IMR-90 (cell line): ENCODE results near the gene STXBP4. TPM values are rescaled to one million over a fixed set of nuclear protein-coding genes. Genes with fewer than 3 reads are reported as not detected.

Source experiments
- ATAC-seq: fragments of 200-7000 bp; cut with Tn5 transposase; 2 replicates; pipeline ENCODE4 v1.9.1; 2020; ENCODE audit warnings: low read depth, mild to moderate bottlenecking, moderate library complexity
- BruUV-seq: library from RNA; stranded (reverse); fragments of 400-500 nt; replicated peaks from 2 replicates; lab custom pipeline; 2021; lab: Mats Ljungman, UMichigan
- CTCF ChIA-PET: fragments of 300-600 bp; formaldehyde crosslinking; extraction: SDS; loops from one replicate; lab custom pipeline; 2021; ENCODE audit warnings: antibody characterized with exemption; lab: Yijun Ruan, JAX
- POLR2A ChIA-PET: fragments of 300-600 bp; sonication (Branson Sonifier 250); formaldehyde crosslinking; loops from one replicate; lab custom pipeline; 2022; ENCODE audit warnings: antibody characterized with exemption; ENCODE audit not compliant: unreplicated experiment; lab: Charles Lee
- DNase-seq: peaks from one replicate; pipeline ENCODE4 v3.0.0; 2013
- H2AFZ ChIP-seq: replicated peaks from 2 replicates; pipeline ENCODE3; 2013; ENCODE audit warnings: low read length, mild to moderate bottlenecking; ENCODE audit not compliant: poor library complexity
- H2AK5ac ChIP-seq: 2 replicates; pipeline ENCODE4 v1.6.1; 2013; ENCODE audit warnings: low read depth, low read length, inconsistent platforms
- H2AK9ac ChIP-seq: replicated peaks from 2 replicates; pipeline ENCODE3; 2013; ENCODE audit warnings: mild to moderate bottlenecking, low read depth, low read length, moderate library complexity; ENCODE audit not compliant: poor library complexity
- H2BK120ac ChIP-seq: 2 replicates; pipeline ENCODE4 v1.6.1; 2013; ENCODE audit warnings: low read depth, low read length, inconsistent platforms
- H2BK15ac ChIP-seq: 3 replicates; pipeline ENCODE4 v1.6.1; 2013; ENCODE audit warnings: low read depth, low read length, inconsistent platforms
- H2BK20ac ChIP-seq: 2 replicates; pipeline ENCODE4 v1.6.1; 2013; ENCODE audit warnings: low read depth, mild to moderate bottlenecking, inconsistent platforms, low read length, moderate library complexity
- H2BK5ac ChIP-seq: 2 replicates; pipeline ENCODE4 v1.6.1; 2013; ENCODE audit warnings: mild to moderate bottlenecking, low read depth, low read length, inconsistent platforms; ENCODE audit not compliant: poor library complexity, severe bottlenecking
- H3K14ac ChIP-seq: replicated peaks from 2 replicates; pipeline ENCODE4 v1.6.1; 2013; ENCODE audit warnings: low read depth, low read length, inconsistent platforms
- H3K18ac ChIP-seq: 2 replicates; pipeline ENCODE4 v1.6.1; 2013; ENCODE audit warnings: low read depth, low read length, control low read depth
- H3K23ac ChIP-seq: 2 replicates; pipeline ENCODE4 v1.6.1; 2013; ENCODE audit warnings: low read depth, low read length, inconsistent platforms
- H3K27ac ChIP-seq: 2 replicates; pipeline ENCODE4 v1.5.1; 2013; ENCODE audit warnings: mild to moderate bottlenecking, control low read depth, low read length; ENCODE audit not compliant: insufficient read depth
- H3K27me3 ChIP-seq: 2 replicates; pipeline ENCODE4 v1.6.1; 2013; ENCODE audit warnings: low read length; ENCODE audit not compliant: control insufficient read depth, insufficient read depth
- H3K36me3 ChIP-seq: 2 replicates; pipeline ENCODE4 v1.6.1; 2013; ENCODE audit warnings: low read length, mixed read lengths; ENCODE audit not compliant: control insufficient read depth, insufficient read depth
- H3K4ac ChIP-seq: 2 replicates; pipeline ENCODE4 v1.6.1; 2013; ENCODE audit warnings: low read depth, low read length, inconsistent platforms
- H3K4me1 ChIP-seq: 2 replicates; pipeline ENCODE4 v1.6.1; 2013; ENCODE audit warnings: low read length, mixed read lengths; ENCODE audit not compliant: control insufficient read depth, insufficient read depth
- H3K4me2 ChIP-seq: 2 replicates; pipeline ENCODE4 v1.6.1; 2013; ENCODE audit warnings: low read depth, mild to moderate bottlenecking, control low read depth, low read length, moderate library complexity
- H3K4me3 ChIP-seq: 2 replicates; pipeline ENCODE4 v1.5.1; 2013; ENCODE audit warnings: low read depth, mild to moderate bottlenecking, control low read depth, low read length, moderate library complexity; ENCODE audit not compliant: insufficient read depth
- H3K56ac ChIP-seq: 2 replicates; pipeline ENCODE4 v1.6.1; 2013; ENCODE audit warnings: low read length, inconsistent platforms; ENCODE audit not compliant: insufficient read depth; ENCODE audit errors: extremely low read depth
- H3K79me1 ChIP-seq, 2 experiments: 2 replicates each; pipeline ENCODE4 v1.6.1; 2013; ENCODE audit warnings: low read length in 2 of 2, inconsistent platforms in 1 of 2, low read depth in 1 of 2
- H3K9ac ChIP-seq: 2 replicates; pipeline ENCODE4 v1.6.1; 2013; ENCODE audit warnings: low read depth, low read length, control low read depth
- H3K9me1 ChIP-seq: 2 replicates; pipeline ENCODE4 v1.6.1; 2013; ENCODE audit warnings: low read length, inconsistent platforms; ENCODE audit not compliant: insufficient read depth
- H3K9me3 ChIP-seq: 2 replicates; pipeline ENCODE4 v1.6.1; 2013; ENCODE audit warnings: low read length; ENCODE audit not compliant: control insufficient read depth, insufficient read depth
- H4K20me1 ChIP-seq: 2 replicates; pipeline ENCODE4 v1.6.1; 2013; ENCODE audit warnings: low read length, inconsistent platforms; ENCODE audit not compliant: insufficient read depth
- H4K5ac ChIP-seq: 2 replicates; pipeline ENCODE4 v1.6.1; 2013; ENCODE audit warnings: mild to moderate bottlenecking, low read depth, low read length, control low read depth
- H4K8ac ChIP-seq, 2 experiments: 2 replicates each; pipeline ENCODE4 v1.6.1; 2013; ENCODE audit warnings: low read depth in 2 of 2, low read length in 2 of 2, control low read depth in 1 of 2, inconsistent platforms in 1 of 2
- H4K91ac ChIP-seq: 2 replicates; pipeline ENCODE4 v1.6.1; 2013; ENCODE audit warnings: low read depth, low read length, inconsistent platforms; ENCODE audit not compliant: insufficient read depth
- CEBPB ChIP-seq: IDR thresholded peaks from 2 replicates; pipeline ENCODE4 v1.6.1; 2012; ENCODE audit warnings: low read depth, low read length, improper control_type of control experiment
- FOS ChIP-seq: fragments of 150-350 bp; IDR thresholded peaks from 2 replicates; pipeline ENCODE4 v1.6.1; 2016; ENCODE audit warnings: low read depth, low read length
- WGBS, 2 experiments: methylation state at CpG; one replicate each; pipeline versions ENCODE4 v1.1.5 to v1.1.7; 2013; ENCODE audit warnings: missing lambda C conversion rate in 2 of 2; ENCODE audit not compliant: insufficient read length in 1 of 2; ENCODE audit errors: extremely low coverage in 2 of 2; 5-methylcytosine and 5-hydroxymethylcytosine counted together
- dilution Hi-C: fragments of 300-500 bp; cut with HindIII; formaldehyde crosslinking; loops from one replicate; pipeline ENCODE4 v1.14.3; 2018; ENCODE audit warnings: low sequenced_read_pairs; ENCODE audit not compliant: unreplicated experiment
- in situ Hi-C: fragments of 300-500 bp; cut with MboI; formaldehyde crosslinking; loops from 3 replicates; pipeline ENCODE4 v1.14.3; 2019; ENCODE audit warnings: low sequenced_read_pairs, inconsistent platforms, mixed read lengths
- intact Hi-C: fragments of 100-400 bp; cut with micrococcal nuclease; formaldehyde crosslinking; loops from 2 replicates; pipeline ENCODE4 v1.10.0; 2022
- polyA plus RNA-seq, 3 experiments: library from polyadenylated mRNA; depleted of rRNA; stranded (reverse); fragments of >200 nt; gene quantifications; 2 replicates each; pipeline ENCODE4 v1.2.3, GENCODE V29; 2012; ENCODE audit warnings: low replicate concordance in 1 of 3
- total RNA-seq: library from RNA; depleted of rRNA; stranded (reverse); fragments of >200 nt; gene quantifications from 2 replicates; pipeline ENCODE4 v1.2.3, GENCODE V29; 2012

Gene STXBP4
- total and polyA plus RNA-seq, 2 of the 4 experiments (the other 2 are of a cell fraction) = 4.1 to 20.4 TPM

GRCh38 chr17:54980375-54980774 lies 11.8 kb downstream of the STXBP4 start:
- no peak overlapping the region for H3K4me3 ChIP-seq
- H2BK20ac ChIP-seq = no peak overlapping the region
- H4K8ac ChIP-seq = no peak overlapping the region
- H3K9ac ChIP-seq = no peak overlapping the region
- CTCF ChIA-PET = no interaction called here
- H3K36me3 ChIP-seq = no peaks in the 10 kb centered on the region
- no peak overlapping the region for H3K27ac ChIP-seq
- H2AK5ac ChIP-seq = no peak overlapping the region
- no peak for ATAC-seq
- H3K4me1 ChIP-seq = peaks cover 3% of the 10 kb centered on the region; the same call in 1 of the 2 replicates
- H4K91ac ChIP-seq = no peak overlapping the region
- dilution Hi-C loops (no loop called here), intact Hi-C loops (no loop called here), in situ Hi-C loops (no loop called here)
- H2AK9ac ChIP-seq = no peak overlapping the region
- H4K20me1 ChIP-seq = no peaks in the 10 kb centered on the region
- no peak overlapping the region for H3K4ac ChIP-seq
- 17% methylated on average over 1 of the region's 3 CpGs; no CpG with 5 or more reads in 1 of the 2 experiments for WGBS, 2 experiments
- H2BK5ac ChIP-seq = no peak overlapping the region
- no peak overlapping the region for H3K56ac ChIP-seq
- POLR2A ChIA-PET = no interaction called here
- peaks cover 5% of the 10 kb centered on the region for H3K9me3 ChIP-seq
- no peak overlapping the region for H4K5ac ChIP-seq
- no peak overlapping the region for H3K23ac ChIP-seq
- H2AFZ ChIP-seq = no peak overlapping the region
- H3K14ac ChIP-seq = no peak overlapping the region
- TF ChIP-seq CEBPB = no peak
- no peak for TF ChIP-seq FOS
- BruUV-seq = no TSS peak
- H3K9me1 ChIP-seq = no peaks in the 10 kb centered on the region
- no peak overlapping the region for H2BK120ac ChIP-seq
- no peak for DNase-seq
- no peaks in the 10 kb centered on the region for H3K27me3 ChIP-seq
- no peak overlapping the region for H2BK15ac ChIP-seq
- no peak overlapping the region for H3K18ac ChIP-seq
- no peak overlapping the region for H3K4me2 ChIP-seq
- peaks cover 6 to 12% of the 10 kb centered on the region in 2 experiments; a peak in 2 of 4 replicates for H3K79me1 ChIP-seq
